Activated T-cell treated with anti-CD3 and anti-CD28 coated beads, Interleukin-2, amount 50 U/mL, for 72 hours (primary cell): ENCODE results near the gene WDR20. TPM values are rescaled to one million over a fixed set of nuclear protein-coding genes. Genes with fewer than 3 reads are reported as not detected.

Source experiments
- ATAC-seq, 2 donors: fragments of 150-1000 bp; cut with Tn5 transposase; replicated peaks in 1 of 2; 2 replicates each; pipeline ENCODE4 v1.10.0; 2021; ENCODE audit warnings: moderate library complexity in 2 of 2, mild to moderate bottlenecking in 1 of 2
- DNase-seq, 2 donors: peaks; one replicate each; pipeline ENCODE4 v3.0.0; 2021 to 2022; ENCODE audit warnings: mixed read lengths in 1 of 2
- H3K27ac Mint-ChIP-seq: one replicate; pipeline ENCODE4 v1.8.0; 2022; ENCODE audit warnings: mild to moderate bottlenecking, moderate library complexity, mixed read lengths
- H3K27me3 Mint-ChIP-seq: one replicate; pipeline ENCODE4 v1.8.0; 2022; ENCODE audit warnings: low read depth, mixed read lengths
- H3K36me3 Mint-ChIP-seq, 2 donors: one replicate each; pipeline ENCODE4 v1.8.0; 2022; ENCODE audit warnings: mixed read lengths in 2 of 2, mild to moderate bottlenecking in 1 of 2; ENCODE audit not compliant: insufficient read depth in 2 of 2
- H3K4me1 Mint-ChIP-seq: one replicate; pipeline ENCODE4 v1.8.0; 2022; ENCODE audit warnings: low read depth, mixed read lengths
- H3K4me3 Mint-ChIP-seq, 2 donors: one replicate each; pipeline ENCODE4 v1.8.0; 2022; ENCODE audit warnings: mild to moderate bottlenecking in 2 of 2, mixed read lengths in 2 of 2, moderate library complexity in 2 of 2
- H3K9me3 Mint-ChIP-seq, 2 donors: one replicate each; pipeline ENCODE4 v1.8.0; 2022; ENCODE audit warnings: mixed read lengths in 2 of 2
- total RNA-seq, 2 donors: library from RNA; stranded (reverse); gene quantifications; one replicate each; pipeline ENCODE4 v1.2.3, GENCODE V29; 2022

The WDR20 gene
- total RNA-seq, 2 donors from 2014 or later, result 23.8 to 29.9 TPM

DNA sequence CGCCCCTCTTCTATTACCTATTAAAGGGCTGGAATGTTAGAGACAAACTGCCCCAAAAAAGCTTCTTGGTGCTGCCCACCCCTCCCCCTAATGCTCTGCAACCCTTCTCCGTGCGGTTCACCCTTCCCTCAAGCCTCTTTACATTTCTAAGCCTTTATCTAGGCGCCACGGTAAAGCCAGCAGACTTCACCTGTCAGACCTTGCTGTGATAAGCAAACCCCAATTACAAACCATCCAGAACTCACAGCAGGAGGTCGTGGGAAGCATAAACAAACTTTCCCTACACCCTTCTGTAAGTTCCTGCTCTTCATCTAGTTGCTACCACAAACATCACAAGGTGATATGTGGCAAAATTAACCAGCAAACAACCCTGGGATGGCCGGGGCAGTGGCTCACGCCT, 108.4 kb downstream of the WDR20 start:
- DNase-seq, result no peak
- H3K27me3 Mint-ChIP-seq, result no peaks in the 10 kb centered on the region
- no peaks in the 10 kb centered on the region for H3K36me3 Mint-ChIP-seq
- H3K9me3 Mint-ChIP-seq, result no peaks in the 10 kb centered on the region
- H3K4me1 Mint-ChIP-seq, result no peaks in the 10 kb centered on the region
- no peak overlapping the region for H3K4me3 Mint-ChIP-seq
- no peak for ATAC-seq
- no peak overlapping the region for H3K27ac Mint-ChIP-seq

DNA sequence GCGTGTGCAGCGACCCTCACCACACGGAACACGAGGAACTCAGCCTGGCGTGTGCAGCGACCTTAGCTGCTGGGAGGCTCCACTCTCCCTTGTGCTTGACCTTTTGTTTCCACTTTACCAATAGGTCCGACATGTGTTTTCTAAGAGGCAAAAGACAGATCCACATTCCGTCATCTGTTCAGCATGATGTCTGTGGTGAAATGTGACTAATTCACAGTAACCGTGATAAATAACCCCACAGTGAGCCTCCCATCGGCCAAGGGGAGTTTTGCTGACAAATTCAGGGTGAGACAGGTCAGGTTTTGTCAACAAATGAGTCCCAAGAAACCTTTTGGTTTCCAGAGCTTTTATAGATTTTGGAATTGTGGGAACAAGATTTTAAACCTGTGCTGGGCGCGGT, 109.3 kb downstream of the WDR20 start:
- H3K9me3 Mint-ChIP-seq, result no peaks in the 10 kb centered on the region
- no peak overlapping the region for H3K27ac Mint-ChIP-seq
- no peaks in the 10 kb centered on the region for H3K27me3 Mint-ChIP-seq
- no peak for ATAC-seq
- H3K36me3 Mint-ChIP-seq, result no peaks in the 10 kb centered on the region
- no peaks in the 10 kb centered on the region for H3K4me1 Mint-ChIP-seq
- no peak for DNase-seq
- H3K4me3 Mint-ChIP-seq, result no peak overlapping the region

DNA sequence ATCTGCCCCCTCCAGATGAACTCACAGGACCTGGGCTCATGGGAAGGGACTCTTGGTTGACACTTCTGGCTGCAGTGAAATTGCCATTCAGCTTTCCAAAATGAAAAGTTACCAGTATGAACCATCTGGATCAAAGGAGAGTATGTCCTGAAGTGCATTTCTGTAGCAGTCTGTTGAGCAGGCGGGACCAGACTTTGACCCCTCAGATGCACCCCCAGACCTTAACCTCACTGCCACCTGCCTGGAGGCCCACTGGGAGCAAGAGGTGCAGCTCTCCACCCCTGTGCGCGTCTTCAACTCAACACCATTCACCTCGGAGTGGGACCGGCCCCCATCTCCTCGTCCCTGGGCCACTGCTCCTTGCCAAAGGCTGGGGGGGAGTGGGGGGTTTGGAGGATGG, 110.3 kb downstream of the WDR20 start:
- Mint-ChIP-seq H3K36me3 (no peaks in the 10 kb centered on the region), H3K27me3 (no peaks in the 10 kb centered on the region), H3K4me1 (no peaks in the 10 kb centered on the region), H3K9me3 (no peaks in the 10 kb centered on the region), H3K27ac (no peak overlapping the region), H3K4me3 (no peak overlapping the region)
- DNase-seq, result no peak
- no peak for ATAC-seq

DNA sequence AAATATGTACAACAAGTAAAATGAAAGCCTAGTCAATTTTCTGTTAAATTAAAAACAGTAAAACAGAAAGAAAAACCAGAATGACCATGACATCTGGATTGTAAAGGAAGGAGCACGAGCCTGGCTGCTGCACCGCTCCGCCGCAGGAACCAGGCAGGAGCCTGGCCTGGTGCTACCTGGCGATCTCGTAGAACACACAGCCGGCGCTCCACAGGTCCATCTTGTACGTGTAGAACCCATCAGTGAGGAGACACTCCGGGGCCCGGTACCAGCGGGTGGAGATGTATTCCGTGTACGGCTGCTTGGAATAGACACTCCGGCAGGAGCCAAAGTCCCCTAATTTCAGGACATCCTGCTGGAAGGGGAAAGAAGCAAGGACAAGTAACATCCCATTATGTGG, 110.9 kb downstream of the WDR20 start:
- no peaks in the 10 kb centered on the region for H3K4me1 Mint-ChIP-seq
- H3K27me3 Mint-ChIP-seq, result no peaks in the 10 kb centered on the region
- no peak overlapping the region for H3K4me3 Mint-ChIP-seq
- no peaks in the 10 kb centered on the region for H3K36me3 Mint-ChIP-seq
- H3K27ac Mint-ChIP-seq, result no peak overlapping the region
- H3K9me3 Mint-ChIP-seq, result no peaks in the 10 kb centered on the region
- ATAC-seq, result no peak
- no peak for DNase-seq

DNA sequence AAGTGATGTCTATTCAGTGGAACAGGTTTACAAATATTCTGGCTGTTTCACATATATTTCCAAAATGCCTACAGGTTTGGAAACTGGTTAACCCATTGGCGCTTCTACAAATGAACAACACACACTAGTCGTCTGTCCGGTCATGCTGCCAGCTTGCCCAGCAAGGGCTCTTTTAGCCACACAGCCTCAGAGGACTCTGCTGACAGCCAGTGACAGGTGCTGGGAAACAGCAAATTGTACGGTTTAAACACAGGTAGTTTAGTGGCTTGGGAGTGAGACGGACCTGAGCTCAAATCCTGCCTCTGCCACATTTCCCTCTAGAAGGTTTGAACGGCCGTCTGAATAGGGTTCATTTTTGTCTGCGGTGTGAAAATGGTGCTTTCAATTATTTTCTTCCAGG, 111.5 kb downstream of the WDR20 start:
- Mint-ChIP-seq H3K27ac (no peak overlapping the region), H3K36me3 (no peaks in the 10 kb centered on the region), H3K9me3 (no peaks in the 10 kb centered on the region), H3K27me3 (no peaks in the 10 kb centered on the region), H3K4me3 (no peak overlapping the region), H3K4me1 (no peaks in the 10 kb centered on the region)
- no peak for ATAC-seq
- no peak for DNase-seq

DNA sequence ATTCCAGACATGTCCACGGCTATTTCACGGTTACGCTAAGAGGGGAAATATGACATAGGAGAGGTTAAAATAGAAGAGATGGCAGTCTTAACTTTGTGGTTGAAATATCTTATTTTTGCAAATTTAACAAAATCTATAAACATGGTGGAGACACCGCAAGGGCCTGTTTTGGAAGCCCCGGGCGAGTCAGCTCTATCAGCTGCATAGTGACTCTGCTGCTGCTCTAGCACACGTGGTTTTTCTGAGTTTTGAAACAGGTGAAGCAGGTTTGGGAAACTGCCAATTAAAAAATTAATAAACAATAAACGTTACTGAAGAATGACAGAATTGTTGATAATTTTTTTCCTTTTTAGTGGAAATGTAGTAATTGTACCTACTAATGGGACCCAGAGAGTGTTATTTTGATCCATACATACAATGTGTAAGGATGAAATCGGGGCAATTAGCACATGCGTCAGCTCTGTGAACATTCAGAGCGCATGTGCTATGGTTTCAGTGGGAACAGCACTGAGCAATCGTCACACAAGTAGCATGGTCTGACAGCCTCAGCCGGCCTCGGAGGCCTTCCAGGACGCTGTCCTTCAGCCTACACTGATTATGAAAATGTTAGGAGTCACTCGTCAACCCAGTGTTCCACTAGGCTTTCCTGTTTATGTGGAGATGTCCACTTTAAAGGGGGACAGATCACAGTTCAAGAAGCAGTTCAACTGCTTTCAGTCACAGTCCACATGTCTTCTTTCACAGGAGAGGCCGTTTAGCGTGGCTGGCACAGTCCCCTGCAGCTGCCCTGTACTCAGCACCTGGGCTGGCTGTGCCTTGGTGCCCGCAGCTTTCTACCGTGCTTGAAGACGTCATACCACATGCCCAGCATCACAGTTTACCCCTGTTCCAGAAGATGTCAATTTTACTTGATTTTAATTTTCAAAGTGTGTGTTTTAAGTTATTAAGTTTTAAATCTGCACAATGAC, 113.4 kb downstream of the WDR20 start:
- ATAC-seq (no peak), DNase-seq (no peak)
- H3K9me3 Mint-ChIP-seq, result no peaks in the 10 kb centered on the region
- H3K4me1 Mint-ChIP-seq, result no peaks in the 10 kb centered on the region
- H3K4me3 Mint-ChIP-seq, result no peak overlapping the region
- H3K36me3 Mint-ChIP-seq, result no peaks in the 10 kb centered on the region
- no peak overlapping the region for H3K27ac Mint-ChIP-seq
- H3K27me3 Mint-ChIP-seq, result no peaks in the 10 kb centered on the region

DNA sequence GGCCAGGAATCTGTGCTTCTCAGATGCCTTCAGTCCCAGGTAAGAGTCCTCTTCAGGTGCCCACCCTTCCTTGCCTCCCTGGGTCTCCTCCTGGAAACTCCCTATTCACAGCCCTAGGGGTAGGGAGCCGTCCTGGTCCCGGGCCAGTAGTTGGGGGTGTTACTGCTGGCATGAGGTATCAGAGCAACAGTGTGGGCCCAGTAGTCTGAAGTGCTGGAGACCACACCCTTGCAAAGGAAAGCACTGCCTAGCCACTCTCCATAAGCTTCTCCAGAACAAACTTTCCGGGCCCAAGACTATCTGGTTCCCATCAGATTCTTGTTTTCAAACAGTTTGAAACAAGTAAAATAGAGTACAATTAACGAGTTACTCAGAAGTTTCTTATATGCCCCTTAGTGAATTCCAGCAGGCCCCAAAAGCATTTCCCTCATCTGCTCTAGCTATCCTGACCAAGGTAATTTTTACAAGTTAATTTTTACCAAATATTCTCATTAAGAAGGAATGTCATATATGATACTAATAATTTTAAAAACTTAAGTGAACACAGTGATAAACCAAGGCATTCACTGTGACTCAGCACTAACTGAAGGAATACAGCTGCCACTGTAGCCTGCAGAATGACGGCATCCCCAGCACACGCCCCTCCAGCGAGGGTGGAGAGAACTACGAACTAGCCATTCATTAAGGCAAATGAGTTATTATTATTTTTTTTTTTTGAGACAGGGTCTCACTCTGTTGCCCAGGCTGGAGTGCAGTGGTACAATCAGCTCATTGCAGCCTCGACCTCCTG, 115.9 kb downstream of the WDR20 start:
- Mint-ChIP-seq H3K4me1 (no peaks in the 10 kb centered on the region), H3K9me3 (no peaks in the 10 kb centered on the region), H3K27me3 (no peaks in the 10 kb centered on the region), H3K27ac (no peak overlapping the region), H3K36me3 (no peaks in the 10 kb centered on the region), H3K4me3 (no peak overlapping the region)
- ATAC-seq, result no peak
- no peak for DNase-seq

DNA sequence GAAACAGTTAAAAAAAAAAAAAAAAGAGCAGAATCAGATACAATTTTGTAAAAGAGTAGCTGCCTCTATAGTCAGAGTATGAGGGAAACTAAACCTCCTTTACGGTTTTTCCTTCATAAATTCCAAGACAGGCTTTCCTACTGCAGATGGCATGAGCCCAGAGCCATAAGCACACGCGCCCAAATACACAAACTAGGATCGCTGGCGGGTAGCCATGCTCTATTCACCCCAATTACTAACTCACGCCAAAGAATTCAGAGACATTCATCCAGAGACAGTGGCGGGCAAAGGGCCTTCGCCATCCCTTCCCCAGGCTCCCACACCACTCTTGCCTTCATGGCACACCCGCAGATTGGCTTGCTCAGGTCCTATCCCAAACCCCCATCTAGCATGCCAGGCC, 117.0 kb downstream of the WDR20 start:
- no peaks in the 10 kb centered on the region for H3K9me3 Mint-ChIP-seq
- no peak overlapping the region for H3K27ac Mint-ChIP-seq
- no peak for DNase-seq
- H3K4me1 Mint-ChIP-seq, result no peaks in the 10 kb centered on the region
- ATAC-seq, result no peak
- no peaks in the 10 kb centered on the region for H3K36me3 Mint-ChIP-seq
- H3K4me3 Mint-ChIP-seq, result no peak overlapping the region
- no peaks in the 10 kb centered on the region for H3K27me3 Mint-ChIP-seq

DNA sequence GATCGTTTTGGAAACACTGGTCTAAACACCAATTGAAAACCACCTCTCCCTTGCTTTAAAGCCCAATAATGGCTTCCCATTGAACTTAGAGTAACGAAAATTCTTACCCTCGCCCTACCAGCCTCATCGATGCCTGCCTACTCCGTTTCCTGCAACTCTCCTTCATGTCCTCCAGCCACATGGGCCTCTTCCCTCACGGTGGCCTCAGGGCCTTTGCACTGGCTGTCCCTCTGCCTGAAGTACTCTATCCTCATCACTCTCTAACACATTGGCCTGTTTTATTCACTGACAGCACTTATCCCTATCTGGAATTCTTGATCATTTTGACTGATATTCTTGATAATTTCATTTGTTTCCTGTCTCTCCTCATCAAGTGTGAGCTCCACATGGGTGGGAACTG, 118.4 kb downstream of the WDR20 start:
- H3K9me3 Mint-ChIP-seq, result no peaks in the 10 kb centered on the region

More for the DNA sequence above, 118.4 kb downstream of the WDR20 start:
- H3K4me1 Mint-ChIP-seq, result no peaks in the 10 kb centered on the region
- no peak for DNase-seq
- H3K4me3 Mint-ChIP-seq, result no peak overlapping the region
- no peak overlapping the region for H3K27ac Mint-ChIP-seq
- no peaks in the 10 kb centered on the region for H3K27me3 Mint-ChIP-seq
- no peaks in the 10 kb centered on the region for H3K36me3 Mint-ChIP-seq
- no peak for ATAC-seq

Other genes with a start within 250 kb of the WDR20 start
- gene DYNC1H1, start 175.3 kb upstream of the WDR20 start, total RNA-seq, result 100 to 1,000 TPM; 300 to 335 TPM
- 100 to 1,000 TPM; 353 to 377 TPM for gene HSP90AA1, start 52.9 kb upstream of the WDR20 start, total RNA-seq
- gene MOK, start 165.3 kb downstream of the WDR20 start, total RNA-seq, result 1 to 10 TPM; 2.8 to 5.7 TPM
- 10 to 100 TPM; 18.1 to 21.5 TPM for gene ZNF839, start 179.8 kb downstream of the WDR20 start, total RNA-seq
- gene CINP, start 223.0 kb downstream of the WDR20 start, total RNA-seq, result 10 to 100 TPM; 40.6 to 43.0 TPM
- gene TECPR2, start 223.0 kb downstream of the WDR20 start, total RNA-seq, result 1 to 10 TPM; 8.7 to 9.7 TPM